ENCODE measurements around the gene AEBP1. TPM values are rescaled to one million over a fixed set of nuclear protein-coding genes. Genes with fewer than 3 reads are reported as not detected.

AEBP1 gene
- total RNA-seq, 1 donor from 2014 or later, result 21.7 TPM

GRCh38 chr7:44103566-44103922 is 601 bp upstream of the AEBP1 start:
- no peak for ATAC-seq (ENCODE audit: low read depth)
- ChIA-PET CTCF (no interaction called here), POLR2A (interaction anchor here (0.9 kb wide), 1 partner anchor 37 kb away, joined by 3 read pairs; no protein-coding TSS in a partner anchor)
- Mint-ChIP-seq H3K27ac (peak overlapping the region; percentile 41), H3K4me3 (peak overlapping the region; percentile 45), H3K27me3 (peaks cover 2% of the 10 kb centered on the region), H3K9me3 (no peaks in the 10 kb centered on the region), H3K36me3 (ENCODE audit: low read depth) (peaks cover 3% of the 10 kb centered on the region), H3K4me1 (peaks cover 59% of the 10 kb centered on the region)
- intact Hi-C loops (cut with micrococcal nuclease), result no loop called here
- TF ChIP-seq CTCF (IDR thresholded peaks at IDR 0.05), result no peak
- no peak for DNase-seq

GRCh38 chr7:44104860-44105771 is 971 bp downstream of the AEBP1 start:
- intact Hi-C loops (cut with micrococcal nuclease), result loop anchor here (1.0 to 2.0 kb wide), 3 partner anchors 8 to 23 kb away; partner anchors contain the start of genes POLD2 and POLM
- peak; percentile 41 for ATAC-seq (ENCODE audit: low read depth)
- POLR2A ChIA-PET, result interaction anchor here (0.6 to 2.5 kb wide), 10 partner anchors 8 to 1007 kb away, joined by 3 to 10 read pairs (median 4); partner anchors contain the start of genes POLD2, TBRG4 and YKT6
- Mint-ChIP-seq H3K9me3 (no peaks in the 10 kb centered on the region), H3K4me3 (peak overlapping the region; percentile 81), H3K27ac (peak overlapping the region; percentile 72), H3K36me3 (ENCODE audit: low read depth) (peaks cover 4% of the 10 kb centered on the region), H3K27me3 (peaks cover 2% of the 10 kb centered on the region), H3K4me1 (peaks cover 48% of the 10 kb centered on the region)
- DNase-seq, result no peak
- no peak for TF ChIP-seq CTCF (IDR thresholded peaks at IDR 0.05)
- CTCF ChIA-PET, result interaction anchor here (2.1 kb wide), 1 partner anchor 91 kb away, joined by 7 read pairs; no protein-coding TSS in a partner anchor

DNA sequence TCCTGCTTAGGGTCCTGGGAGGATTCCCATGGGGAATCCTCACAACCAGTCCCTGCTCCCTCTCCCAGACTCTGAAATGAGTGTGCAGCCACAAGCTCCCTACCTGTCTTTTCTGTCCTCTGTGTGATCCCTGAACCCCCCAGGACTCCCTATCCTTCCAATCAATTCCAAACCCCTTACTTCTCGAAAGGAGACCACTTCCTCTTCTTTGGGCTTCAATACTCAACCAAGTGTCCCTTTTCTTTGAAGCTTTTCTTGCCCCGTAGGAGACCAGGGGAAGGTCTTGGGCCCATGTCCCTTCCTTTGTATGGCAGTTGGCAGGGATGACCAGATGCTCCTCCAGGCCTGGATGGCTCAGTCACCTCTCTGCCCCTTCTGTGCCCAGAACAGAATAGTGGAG is 1.7 kb downstream of the AEBP1 start:
- CTCF ChIA-PET, result interaction anchor here (2.1 kb wide), 1 partner anchor 90 kb away, joined by 7 read pairs; no protein-coding TSS in a partner anchor

DNA sequence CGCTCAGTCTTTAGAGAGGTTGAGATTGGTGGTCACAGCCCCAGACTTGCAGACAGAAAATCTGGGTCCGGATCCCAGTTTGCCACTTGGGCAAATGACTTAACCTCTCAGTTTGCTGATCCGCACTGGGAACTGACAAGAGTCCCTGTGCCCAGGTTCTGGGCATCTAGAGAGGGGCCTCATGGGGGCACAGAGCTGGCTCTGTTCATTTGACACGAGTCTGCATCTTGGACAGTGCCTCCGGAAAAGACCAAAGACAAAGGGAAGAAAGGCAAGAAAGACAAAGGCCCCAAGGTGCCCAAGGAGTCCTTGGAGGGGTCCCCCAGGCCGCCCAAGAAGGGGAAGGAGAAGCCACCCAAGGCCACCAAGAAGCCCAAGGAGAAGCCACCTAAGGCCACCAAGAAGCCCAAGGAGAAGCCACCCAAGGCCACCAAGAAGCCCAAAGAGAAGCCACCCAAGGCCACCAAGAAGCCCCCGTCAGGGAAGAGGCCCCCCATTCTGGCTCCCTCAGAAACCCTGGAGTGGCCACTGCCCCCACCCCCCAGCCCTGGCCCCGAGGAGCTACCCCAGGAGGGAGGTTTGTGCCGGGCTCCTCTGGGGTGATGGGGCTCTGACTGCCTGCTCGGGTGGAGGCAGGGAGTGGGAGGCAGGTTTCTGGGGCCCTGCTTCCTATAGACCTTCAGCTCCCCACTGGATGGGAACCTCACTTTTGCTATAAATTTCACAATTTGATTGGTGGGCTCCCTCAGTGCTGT is 2.3 kb downstream of the AEBP1 start:
- Mint-ChIP-seq H3K27ac (peak overlapping the region; percentile 66), H3K27me3 (peaks cover 2% of the 10 kb centered on the region), H3K4me1 (peaks cover 34% of the 10 kb centered on the region), H3K9me3 (no peaks in the 10 kb centered on the region), H3K4me3 (peak overlapping the region; percentile 81), H3K36me3 (ENCODE audit: low read depth) (peaks cover 5% of the 10 kb centered on the region)
- intact Hi-C loops (cut with micrococcal nuclease), result no loop called here
- DNase-seq (no peak), ATAC-seq (ENCODE audit: low read depth) (no peak)
- POLR2A ChIA-PET, result interaction anchor here (0.6 to 2.5 kb wide), 4 partner anchors 9 to 25 kb away, joined by 3 to 7 read pairs (median 6); partner anchors contain the start of gene POLD2
- CTCF ChIA-PET, result interaction anchor here (2.1 kb wide), 1 partner anchor 90 kb away, joined by 7 read pairs; no protein-coding TSS in a partner anchor
- TF ChIP-seq CTCF (IDR thresholded peaks at IDR 0.05), result no peak

More for the DNA sequence above, 1.7 kb downstream of the AEBP1 start:
- Mint-ChIP-seq H3K27ac (peak overlapping the region; percentile 66), H3K4me3 (peak overlapping the region; percentile 81), H3K4me1 (peaks cover 41% of the 10 kb centered on the region), H3K9me3 (no peaks in the 10 kb centered on the region), H3K27me3 (peaks cover 2% of the 10 kb centered on the region), H3K36me3 (ENCODE audit: low read depth) (peaks cover 5% of the 10 kb centered on the region)
- no peak for TF ChIP-seq CTCF (IDR thresholded peaks at IDR 0.05)
- DNase-seq, result no peak
- no peak for ATAC-seq (ENCODE audit: low read depth)
- POLR2A ChIA-PET, result interaction anchor here (0.6 to 2.5 kb wide), 7 partner anchors 9 to 527 kb away, joined by 3 to 10 read pairs (median 6); partner anchors contain the start of gene POLD2
- intact Hi-C loops (cut with micrococcal nuclease), result loop anchor here (1.0 to 2.0 kb wide), 3 partner anchors 9 to 24 kb away; partner anchors contain the start of genes POLD2 and POLM

Data from activated B cell treated with CpG ODN at 0.5 μM for 24 hours (primary cell).